SK-N-SH treated with all-trans-retinoic acid at 6 μM for 48 hours (cell line): ENCODE measurements around the gene GIMAP8.

Source experiments
- ATAC-seq: fragments of 200-7000 bp; cut with Tn5 transposase; 3 replicates; pipeline ENCODE4 v1.9.1; 2020; ENCODE audit warnings: mild to moderate bottlenecking, moderate library complexity
- ARNTL ChIP-seq: fragments of 450-650 bp; formaldehyde crosslinking; IDR thresholded peaks from 2 replicates; pipeline ENCODE4 v1.5.0; 2020; ENCODE audit warnings: low read depth, mild to moderate bottlenecking, moderate library complexity, borderline replicate concordance
- BACH2 ChIP-seq: fragments of 250-450 bp; sonication (Bioruptor Pico); IDR thresholded peaks from 2 replicates; pipeline ENCODE4 v1.9.0; 2021; ENCODE audit warnings: mild to moderate bottlenecking, borderline replicate concordance
- CREB5 ChIP-seq: fragments of 250-450 bp; sonication (Bioruptor Pico); IDR thresholded peaks from 2 replicates; pipeline ENCODE4 v1.5.1; 2020; ENCODE audit warnings: low read depth, mild to moderate bottlenecking, moderate library complexity
- CSDC2 ChIP-seq: fragments of 250-450 bp; sonication (Bioruptor Pico); IDR thresholded peaks from 2 replicates; pipeline ENCODE4 v1.5.0; 2020; ENCODE audit warnings: mild to moderate bottlenecking, moderate library complexity
- CSRNP3 ChIP-seq: fragments of 250-450 bp; sonication (Bioruptor Pico); IDR thresholded peaks from 2 replicates; pipeline ENCODE4 v1.5.1; 2021; ENCODE audit warnings: mild to moderate bottlenecking, moderate library complexity
- ESRRG ChIP-seq: fragments of 250-450 bp; sonication (Bioruptor Pico); IDR thresholded peaks from 2 replicates; pipeline ENCODE4 v1.6.1; 2021; ENCODE audit warnings: mild to moderate bottlenecking
- GLIS3 ChIP-seq: fragments of 250-450 bp; sonication (Bioruptor Pico); IDR thresholded peaks from 2 replicates; pipeline ENCODE4 v1.5.0; 2020; ENCODE audit warnings: mild to moderate bottlenecking, moderate library complexity
- ISL1 ChIP-seq: fragments of 250-450 bp; sonication (Bioruptor Pico); IDR thresholded peaks from 2 replicates; pipeline ENCODE4 v2.1.2; 2022; ENCODE audit warnings: mild to moderate bottlenecking, moderate library complexity
- OSR1 ChIP-seq: fragments of 250-450 bp; sonication (Bioruptor Pico); IDR thresholded peaks from 2 replicates; pipeline ENCODE4 v1.8.0; 2022; ENCODE audit warnings: moderate library complexity, mild to moderate bottlenecking, inconsistent platforms
- PATZ1 ChIP-seq: fragments of 250-450 bp; sonication (Bioruptor Pico); IDR thresholded peaks from 2 replicates; pipeline ENCODE4 v1.8.0; 2020; ENCODE audit warnings: mild to moderate bottlenecking, moderate library complexity, borderline replicate concordance
- POU6F1 ChIP-seq: fragments of 250-450 bp; sonication (Bioruptor Pico); IDR thresholded peaks from 2 replicates; pipeline ENCODE4 v1.8.0; 2021; ENCODE audit warnings: low read depth, mild to moderate bottlenecking, moderate library complexity, borderline replicate concordance
- PPARA ChIP-seq: fragments of 250-450 bp; sonication (Bioruptor Pico); IDR thresholded peaks from 2 replicates; pipeline ENCODE4 v1.5.0; 2020; ENCODE audit warnings: mild to moderate bottlenecking, borderline replicate concordance
- RARB ChIP-seq: fragments of 250-450 bp; sonication (Bioruptor Pico); IDR thresholded peaks from 2 replicates; pipeline ENCODE4 v1.8.0; 2021; ENCODE audit warnings: mild to moderate bottlenecking, moderate library complexity
- SNAI2 ChIP-seq: fragments of 250-450 bp; sonication (Bioruptor Pico); IDR thresholded peaks from 2 replicates; pipeline ENCODE4 v1.5.0; 2020; ENCODE audit warnings: mild to moderate bottlenecking, moderate library complexity
- TCF4 ChIP-seq: fragments of 250-450 bp; sonication (Bioruptor Pico); IDR thresholded peaks from 2 replicates; pipeline ENCODE4 v1.8.0; 2021; ENCODE audit warnings: mild to moderate bottlenecking, moderate library complexity, borderline replicate concordance
- TOX ChIP-seq: fragments of 250-450 bp; sonication (Bioruptor Pico); IDR thresholded peaks from 2 replicates; pipeline ENCODE4 v1.8.0; 2021; ENCODE audit warnings: mild to moderate bottlenecking, moderate library complexity, borderline replicate concordance
- ZC3H10 ChIP-seq: fragments of 250-450 bp; sonication (Bioruptor Pico); IDR thresholded peaks from 2 replicates; pipeline ENCODE4 v1.5.1; 2021; ENCODE audit warnings: mild to moderate bottlenecking, moderate library complexity
- ZFP3 ChIP-seq: fragments of 250-450 bp; sonication (Bioruptor Pico); IDR thresholded peaks from 2 replicates; pipeline ENCODE4 v1.5.0; 2020; ENCODE audit warnings: mild to moderate bottlenecking, moderate library complexity
- ZFP30 ChIP-seq: fragments of 450-650 bp; formaldehyde crosslinking; IDR thresholded peaks from 2 replicates; pipeline ENCODE4 v1.5.0; 2022; ENCODE audit warnings: mild to moderate bottlenecking, moderate library complexity
- ZNF565 ChIP-seq: fragments of 450-650 bp; formaldehyde crosslinking; conservative IDR thresholded peaks from 2 replicates; pipeline ENCODE4 v1.5.0; 2020; ENCODE audit warnings: low read depth, mild to moderate bottlenecking, moderate library complexity
- ZNF8 ChIP-seq: fragments of 450-650 bp; formaldehyde crosslinking; IDR thresholded peaks from 2 replicates; pipeline ENCODE4 v1.5.0; 2020; ENCODE audit warnings: mild to moderate bottlenecking, moderate library complexity

Gene GIMAP8

GRCh38 chr7:150447966-150448788 is 2.3 kb upstream of the GIMAP8 start:
- TF ChIP-seq CSDC2 (no peak), POU6F1 (no peak), TOX (no peak), ESRRG (CRISPR knock-in tag) (no peak), ZFP30 (CRISPR knock-in tag) (no peak), ZNF565 (CRISPR knock-in tag) (no peak), CREB5 (CRISPR knock-in tag) (no peak), PPARA (CRISPR knock-in tag) (no peak), ARNTL (CRISPR knock-in tag) (no peak), CSRNP3 (CRISPR knock-in tag) (no peak), SNAI2 (CRISPR knock-in tag) (no peak), PATZ1 (no peak), TCF4 (CRISPR knock-in tag) (no peak), OSR1 (no peak), RARB (CRISPR knock-in tag) (no peak), BACH2 (CRISPR knock-in tag) (no peak), ISL1 (no peak), ZC3H10 (CRISPR knock-in tag) (no peak)
- peak; percentile 42 for ATAC-seq

- peak; percentile 95 for ATAC-seq
- no peak for TF ChIP-seq ISL1
- TF ChIP-seq CSRNP3 (CRISPR knock-in tag) = no peak
- TF ChIP-seq ZNF565 (CRISPR knock-in tag) = no peak
- no peak for TF ChIP-seq POU6F1
- TF ChIP-seq ZFP30 (CRISPR knock-in tag) = no peak
- no peak for TF ChIP-seq OSR1
- no peak for TF ChIP-seq CSDC2
- no peak for TF ChIP-seq BACH2 (CRISPR knock-in tag)
- no peak for TF ChIP-seq ESRRG (CRISPR knock-in tag)
- TF ChIP-seq TOX = no peak
- no peak for TF ChIP-seq ZFP3 (CRISPR knock-in tag)
- TF ChIP-seq ZC3H10 (CRISPR knock-in tag) = no peak
- no peak for TF ChIP-seq TCF4 (CRISPR knock-in tag)
- no peak for TF ChIP-seq PATZ1
- TF ChIP-seq PPARA (CRISPR knock-in tag) = no peak
- no peak for TF ChIP-seq ZNF8
- no peak for TF ChIP-seq GLIS3 (CRISPR knock-in tag)
Observed at GRCh38 chr7:150448789-150449147, 1.7 kb upstream of the GIMAP8 start.
